ENCODE results near the gene DIS3L2.

GRCh38 chr2:232353660-232354059 is 392.1 kb downstream of the DIS3L2 start:
- TF ChIP-seq, protein P1, sequence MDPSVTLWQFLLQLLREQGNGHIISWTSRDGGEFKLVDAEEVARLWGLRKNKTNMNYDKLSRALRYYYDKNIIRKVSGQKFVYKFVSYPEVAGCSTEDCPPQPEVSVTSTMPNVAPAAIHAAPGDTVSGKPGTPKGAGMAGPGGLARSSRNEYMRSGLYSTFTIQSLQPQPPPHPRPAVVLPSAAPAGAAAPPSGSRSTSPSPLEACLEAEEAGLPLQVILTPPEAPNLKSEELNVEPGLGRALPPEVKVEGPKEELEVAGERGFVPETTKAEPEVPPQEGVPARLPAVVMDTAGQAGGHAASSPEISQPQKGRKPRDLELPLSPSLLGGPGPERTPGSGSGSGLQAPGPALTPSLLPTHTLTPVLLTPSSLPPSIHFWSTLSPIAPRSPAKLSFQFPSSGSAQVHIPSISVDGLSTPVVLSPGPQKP (IDR thresholded peaks at IDR 0.05; ENCODE audit: borderline replicate concordance, low read depth, low read length): no peak
- TF ChIP-seq CTCF (conservative IDR thresholded peaks at IDR 0.05; ENCODE audit: low read depth, low read length): no peak
- TF ChIP-seq RAD21 (IDR thresholded peaks at IDR 0.05; ENCODE audit: low read length): no peak
- TF ChIP-seq, protein P2, sequence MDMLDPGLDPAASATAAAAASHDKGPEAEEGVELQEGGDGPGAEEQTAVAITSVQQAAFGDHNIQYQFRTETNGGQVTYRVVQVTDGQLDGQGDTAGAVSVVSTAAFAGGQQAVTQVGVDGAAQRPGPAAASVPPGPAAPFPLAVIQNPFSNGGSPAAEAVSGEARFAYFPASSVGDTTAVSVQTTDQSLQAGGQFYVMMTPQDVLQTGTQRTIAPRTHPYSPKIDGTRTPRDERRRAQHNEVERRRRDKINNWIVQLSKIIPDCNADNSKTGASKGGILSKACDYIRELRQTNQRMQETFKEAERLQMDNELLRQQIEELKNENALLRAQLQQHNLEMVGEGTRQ (IDR thresholded peaks at IDR 0.05; ENCODE audit: low read depth, low read length): no peak
- TF ChIP-seq CHD1 (IDR thresholded peaks at IDR 0.05; ENCODE audit: low read depth, low read length): no peak
- no peak for TF ChIP-seq RFX5 (IDR thresholded peaks at IDR 0.05; ENCODE audit: low read depth, low read length)
- TF ChIP-seq MAFK (IDR thresholded peaks at IDR 0.05; ENCODE audit: low read depth, low read length): no peak
- no peak for TF ChIP-seq MXI1 (IDR thresholded peaks at IDR 0.05; ENCODE audit: borderline replicate concordance, low read depth, low read length)
- TF ChIP-seq POLR2A (IDR thresholded peaks at IDR 0.05; ENCODE audit: low read depth, low read length): no peak
- TF ChIP-seq CEBPB (IDR thresholded peaks at IDR 0.05; ENCODE audit: low read depth, low read length): no peak
- no peak for TF ChIP-seq BHLHE40 (IDR thresholded peaks at IDR 0.05; ENCODE audit: low read depth, low read length)
- TF ChIP-seq FOS (IDR thresholded peaks at IDR 0.05; ENCODE audit: low read depth, low read length): no peak
- no peak for TF ChIP-seq RCOR1 (IDR thresholded peaks at IDR 0.05; ENCODE audit: insufficient replicate concordance, low read length)
- no peak for TF ChIP-seq SMC3 (IDR thresholded peaks at IDR 0.05; ENCODE audit: low read depth, low read length)
